ENCODE results near the gene FAM236D.
"Not testable (repeated sequence)": the region's sequence is repeated elsewhere in the genome, so short reads cannot be mapped to it uniquely, and the experiment has no call there.

The FAM236D gene

GRCh38 chrX:72808110-72808509, at the start of gene FAM236D:
Gene FAM236D, minus strand, starts transcription at chrX:72808210. Its CDS starts 100 bp downstream, at chrX:72808110.
- DNase-seq (ENCODE audit: low read depth, low spot score) = not testable (repeated sequence)

GRCh38 chrX:72837532-72837931, 29.5 kb upstream of the FAM236D start:
- not testable (repeated sequence) for DNase-seq (ENCODE audit: low read depth, low spot score)

- not testable (repeated sequence) for DNase-seq (ENCODE audit: low read depth, low spot score)
Observed at GRCh38 chrX:72830701-72831100, 22.7 kb upstream of the FAM236D start.

GRCh38 chrX:72790390-72790789, 17.6 kb downstream of the FAM236D start:
- DNase-seq (ENCODE audit: low read depth, low spot score) = not testable (repeated sequence)

DNA sequence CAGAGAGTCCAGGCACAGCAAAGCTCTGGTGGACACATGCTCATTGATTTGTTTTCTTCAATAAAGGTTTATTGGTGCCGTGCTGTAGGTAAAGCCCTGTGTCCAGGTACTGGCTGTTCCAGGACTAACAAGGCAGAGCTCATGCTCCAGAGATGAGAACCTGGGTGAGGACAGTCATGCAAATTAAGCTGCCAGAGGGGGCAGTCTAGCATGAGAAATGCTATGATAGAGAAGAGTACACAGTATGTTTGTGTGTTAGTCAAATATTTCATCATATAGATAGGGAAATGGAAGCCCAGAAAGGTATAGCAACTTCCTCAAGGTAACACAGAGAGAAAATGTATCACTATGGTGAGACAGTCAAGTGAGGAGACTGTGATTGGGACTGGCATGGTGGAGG, 19.9 kb downstream of the FAM236D start:
- not testable (repeated sequence) for DNase-seq (ENCODE audit: low read depth, low spot score)

- not testable (repeated sequence) for DNase-seq (ENCODE audit: low read depth, low spot score)
Observed at GRCh38 chrX:72783964-72784363, 24.0 kb downstream of the FAM236D start.

- not testable (repeated sequence) for DNase-seq (ENCODE audit: low read depth, low spot score)
Observed at GRCh38 chrX:72783365-72783936, 24.6 kb downstream of the FAM236D start.

GRCh38 chrX:72782560-72782959, 25.4 kb downstream of the FAM236D start, which contains the start of gene FAM236B:
Gene FAM236B, minus strand, starts transcription at chrX:72782660. Its CDS starts 100 bp downstream, at chrX:72782560.
- DNase-seq (ENCODE audit: low read depth, low spot score) = not testable (repeated sequence)

DNA sequence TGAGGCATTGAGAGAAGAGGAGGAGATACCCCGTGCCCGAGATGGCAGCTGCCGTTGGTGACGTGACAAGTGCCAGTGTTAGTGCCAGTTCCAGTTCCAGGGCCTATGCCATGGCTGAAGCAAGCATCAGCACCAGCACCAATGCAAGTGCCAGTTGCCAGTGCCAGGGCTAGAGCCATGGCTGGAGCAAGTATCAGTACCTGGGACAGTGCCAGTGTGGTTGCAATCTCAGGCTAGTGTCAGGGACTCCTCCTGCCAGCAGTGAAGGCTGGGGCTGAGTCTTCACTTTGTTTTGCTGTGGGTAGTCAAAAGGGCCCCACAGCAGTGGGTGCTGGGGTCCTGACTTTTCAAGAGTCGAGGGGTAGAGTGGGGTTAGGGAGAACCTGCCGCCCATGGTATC, 29.9 kb downstream of the FAM236D start:
- not testable (repeated sequence) for DNase-seq (ENCODE audit: low read depth, low spot score)

DNA sequence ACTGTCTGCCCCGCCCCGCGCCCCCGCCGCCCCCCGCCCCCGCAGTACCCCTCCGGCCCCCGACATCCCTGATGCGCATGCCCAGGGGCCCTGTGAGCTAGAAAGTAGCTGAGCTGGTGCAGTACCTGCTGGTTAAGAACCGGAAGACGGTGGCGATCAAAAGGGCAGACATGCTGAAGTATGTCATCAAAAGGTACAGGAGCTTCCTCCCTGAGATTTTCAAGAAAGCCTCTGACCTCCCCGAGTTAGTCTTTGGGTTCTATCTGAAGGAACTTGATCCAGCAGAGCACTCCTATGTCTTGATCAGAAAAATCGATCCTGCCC, 30.6 kb downstream of the FAM236D start:
- not testable (repeated sequence) for DNase-seq (ENCODE audit: low read depth, low spot score)

DNA sequence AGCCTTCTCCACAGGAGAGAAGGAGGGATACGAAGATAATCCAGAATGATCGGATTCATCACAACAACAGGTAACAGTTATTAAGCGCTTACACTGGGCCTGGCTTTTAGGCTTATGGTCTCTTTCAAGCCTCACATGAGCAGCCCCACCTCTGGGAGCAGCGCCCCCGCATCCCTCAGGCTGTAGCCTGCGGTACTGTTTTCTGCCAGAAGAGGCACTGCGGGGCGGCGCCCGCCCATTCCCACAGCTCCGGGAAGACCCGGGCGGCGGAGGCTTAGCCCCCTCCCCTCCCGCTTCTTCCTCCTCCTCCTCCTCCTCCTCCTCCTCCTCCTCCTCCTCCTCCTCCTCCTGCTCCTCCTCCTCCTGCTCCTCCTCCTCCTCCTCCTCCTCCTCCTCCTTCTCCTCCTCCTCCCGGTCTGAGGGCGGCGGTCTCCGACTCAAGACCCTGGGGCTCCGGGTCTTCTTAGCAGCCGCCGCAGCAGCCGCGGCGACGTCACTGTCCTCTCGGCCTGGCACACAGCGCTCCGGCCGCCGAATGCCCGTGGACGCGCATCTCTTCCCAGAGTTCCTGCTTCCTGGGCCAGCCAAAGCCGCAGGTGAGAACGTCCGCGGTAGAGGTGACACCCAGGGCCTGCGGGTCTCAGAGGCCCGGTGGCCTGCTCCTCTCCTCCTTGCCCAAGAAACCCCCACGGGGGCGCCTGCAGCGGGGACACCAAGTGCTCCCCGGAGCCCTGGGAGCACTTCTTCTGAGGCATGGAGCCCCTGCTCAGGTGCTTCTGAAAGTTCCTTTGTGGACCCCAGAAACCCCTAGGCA, 31.1 kb downstream of the FAM236D start, which contains the start of gene DMRTC1B:
Gene DMRTC1B, plus strand, starts transcription at position 238 of the 814 bp plus-strand sequence. CDS start 68,246 bp downstream, outside the sequence.
- not testable (repeated sequence) for DNase-seq (ENCODE audit: low read depth, low spot score)

- DNase-seq (ENCODE audit: low read depth, low spot score) = not testable (repeated sequence)
Observed at GRCh38 chrX:72760454-72760853, 47.6 kb downstream of the FAM236D start.

Measured in activated CD4-positive, CD25-positive, alpha-beta regulatory T cell treated with anti-CD3 and anti-CD28 coated beads, Interleukin-2, amount 50 U/mL, for 16 hours (primary cell).